HEK293T (cell line): ENCODE results near the gene CROCC.

Experiments
- CTCF ChIA-PET: fragments of 350-600 bp; formaldehyde crosslinking; extraction: SDS; loops from one replicate; lab custom pipeline; 2021; ENCODE audit warnings: antibody characterized with exemption, inconsistent platforms; lab: Yijun Ruan, JAX
- POLR2A ChIA-PET: fragments of 350-600 bp; formaldehyde crosslinking; extraction: SDS; loops from one replicate; lab custom pipeline; 2020; ENCODE audit warnings: antibody characterized with exemption, inconsistent platforms; lab: Yijun Ruan, JAX
- DNase-seq: peaks from one replicate; pipeline ENCODE4 v3.0.0; 2012; ENCODE audit warnings: mixed read lengths; ENCODE audit errors: extremely low spot score
- ARNT ChIP-seq: fragments of 450-650 bp; IDR thresholded peaks from 2 replicates; pipeline ENCODE4 v1.6.1; 2017; ENCODE audit warnings: mild to moderate bottlenecking
- BHLHE40 ChIP-seq: fragments of 450-650 bp; IDR thresholded peaks from 2 replicates; pipeline ENCODE4 v1.6.1; 2016; ENCODE audit warnings: mild to moderate bottlenecking, moderate library complexity, borderline replicate concordance
- CTBP1 ChIP-seq: fragments of 450-650 bp; IDR thresholded peaks from 2 replicates; pipeline ENCODE4 v1.6.1; 2016; ENCODE audit warnings: borderline replicate concordance
- ELF4 ChIP-seq: fragments of 450-650 bp; IDR thresholded peaks from 2 replicates; pipeline ENCODE4 v1.6.1; 2017; ENCODE audit warnings: antibody characterized with exemption
- FOXA1 ChIP-seq: fragments of 450-650 bp; IDR thresholded peaks from 2 replicates; pipeline ENCODE4 v1.6.1; 2016; ENCODE audit warnings: mild to moderate bottlenecking
- FOXK2 ChIP-seq: fragments of 450-650 bp; IDR thresholded peaks from 2 replicates; pipeline ENCODE4 v1.6.1; 2016; ENCODE audit warnings: mild to moderate bottlenecking
- FOXM1 ChIP-seq: fragments of 450-650 bp; IDR thresholded peaks from 2 replicates; pipeline ENCODE4 v1.6.1; 2017; ENCODE audit warnings: mild to moderate bottlenecking, borderline replicate concordance
- HDGF ChIP-seq: fragments of 450-650 bp; IDR thresholded peaks from 2 replicates; pipeline ENCODE4 v1.6.1; 2017; ENCODE audit warnings: antibody characterized with exemption, borderline replicate concordance
- L3MBTL2 ChIP-seq: fragments of 450-650 bp; conservative IDR thresholded peaks from 2 replicates; pipeline ENCODE4 v1.6.1; 2016; ENCODE audit warnings: mild to moderate bottlenecking
- LEF1 ChIP-seq: fragments of 450-650 bp; IDR thresholded peaks from 2 replicates; pipeline ENCODE4 v1.6.1; 2017; ENCODE audit warnings: mild to moderate bottlenecking, borderline replicate concordance
- NFRKB ChIP-seq: fragments of 450-650 bp; IDR thresholded peaks from 2 replicates; pipeline ENCODE4 v1.6.1; 2016; ENCODE audit warnings: mild to moderate bottlenecking, moderate library complexity
- SP1 ChIP-seq: fragments of 450-650 bp; IDR thresholded peaks from 2 replicates; pipeline ENCODE4 v1.6.1; 2017
- SUZ12 ChIP-seq: fragments of 450-650 bp; IDR thresholded peaks from 2 replicates; pipeline ENCODE4 v1.6.1; 2016; ENCODE audit warnings: mild to moderate bottlenecking
- TARDBP ChIP-seq: fragments of 450-650 bp; IDR thresholded peaks from 2 replicates; pipeline ENCODE4 v1.6.1; 2016
- ZNF384 ChIP-seq: fragments of 450-650 bp; IDR thresholded peaks from 2 replicates; pipeline ENCODE4 v1.6.1; 2016
- TF ChIP-seq, protein P1 (sequence below): fragments of 450-650 bp; IDR thresholded peaks from 2 replicates; pipeline ENCODE4 v1.6.1; 2016

CROCC gene

DNA sequence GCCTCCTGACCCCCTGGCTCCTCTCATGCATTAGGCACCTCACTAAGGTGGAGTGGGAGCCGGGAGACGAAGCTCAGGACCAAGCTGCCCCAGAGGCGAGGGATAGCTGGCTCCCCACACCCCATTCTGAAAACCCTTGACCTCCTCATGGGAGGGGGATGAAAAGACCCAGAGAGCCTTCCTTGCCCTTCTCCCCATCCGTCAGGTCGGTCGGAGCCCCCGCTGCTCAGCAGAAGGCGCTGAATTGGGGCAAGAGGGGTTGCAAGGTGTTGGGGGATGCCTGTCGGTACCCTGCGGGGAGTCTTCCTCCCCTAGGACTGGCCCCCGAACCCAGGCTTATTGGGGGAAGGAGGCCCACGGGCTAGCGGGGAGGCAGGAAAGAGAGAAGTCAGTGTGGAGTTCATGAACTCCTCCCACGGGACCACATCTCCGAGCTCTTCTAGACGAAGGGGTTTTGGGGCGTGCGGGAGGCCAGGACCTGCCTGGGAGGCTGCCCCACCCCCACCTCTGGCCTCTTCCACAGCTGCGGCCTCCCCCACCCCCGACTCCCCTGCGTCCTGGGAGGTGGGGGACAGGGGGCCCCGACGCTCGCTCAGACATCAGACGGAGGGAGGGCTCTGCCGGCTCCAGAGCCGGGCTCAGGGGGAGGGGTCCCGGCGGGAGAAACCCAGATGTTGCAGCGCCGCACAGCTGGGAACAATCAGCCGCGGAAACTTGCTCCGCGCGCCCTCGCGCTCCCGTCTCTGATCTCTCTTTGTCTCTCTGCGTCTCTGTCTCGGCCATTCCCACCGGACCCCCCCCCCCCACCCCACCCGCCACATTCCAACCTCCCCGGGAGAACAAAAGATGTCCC, 58.0 kb downstream of the CROCC start:
- no peak for DNase-seq
- ChIA-PET CTCF (no interaction called here), POLR2A (interaction anchor here (0.8 to 1.0 kb wide), 2 partner anchors 19 to 34 kb away, joined by 3 to 4 read pairs; no protein-coding TSS in a partner anchor)
- no peak for TF ChIP-seq BHLHE40
- no peak for TF ChIP-seq HDGF

DNA sequence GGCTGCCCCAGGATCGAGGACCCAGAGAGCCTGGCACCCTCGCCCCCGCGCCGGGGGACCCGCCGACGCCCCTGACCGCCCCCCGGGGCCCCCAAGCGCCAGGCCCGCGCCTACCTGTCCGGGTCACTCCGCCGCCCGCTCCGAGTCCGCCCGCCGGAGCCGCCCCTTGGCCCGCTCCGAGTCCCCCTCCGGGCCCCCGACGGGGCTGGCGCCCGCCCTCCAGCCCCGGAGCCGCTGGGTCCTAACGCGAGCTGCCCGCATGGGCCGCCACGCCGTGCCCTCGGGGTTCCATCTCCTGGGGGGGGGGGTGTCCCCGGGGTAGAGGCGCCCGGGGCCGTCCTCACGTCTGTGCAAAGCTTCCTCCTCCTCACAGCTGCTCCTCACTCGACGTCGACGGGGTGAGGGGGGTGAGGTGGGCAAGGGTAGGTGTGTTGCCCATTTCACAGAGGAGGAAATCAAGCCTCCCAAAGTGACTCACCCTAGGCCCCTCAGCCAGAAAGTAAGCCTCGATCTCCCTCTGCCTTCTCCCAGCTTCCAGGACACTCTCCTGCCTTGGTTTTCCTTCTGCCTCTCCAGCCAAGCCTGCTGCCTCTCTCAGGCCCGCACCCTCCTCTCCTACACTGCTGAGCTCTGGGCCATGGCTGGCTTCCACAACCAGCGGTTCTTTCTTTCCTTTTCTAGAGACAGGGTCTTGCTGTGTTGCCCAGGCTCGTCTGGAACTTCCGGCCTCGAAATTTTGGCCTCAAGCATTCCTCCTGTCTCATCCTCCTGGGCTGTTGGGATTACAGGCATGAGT, 58.9 kb downstream of the CROCC start, which contains the start of gene MFAP2:
Gene MFAP2 (minus strand): TSS at position 148 of the 796 bp plus-strand sequence. CDS start 2,347 bp downstream, outside the sequence.
- POLR2A ChIA-PET = interaction anchor here (0.6 to 1.7 kb wide), 2 partner anchors 20 to 25 kb away, joined by 3 to 8 read pairs; no protein-coding TSS in a partner anchor
- CTCF ChIA-PET = interaction anchor here (0.6 kb wide), 1 partner anchor 48 kb away, joined by 5 read pairs; no protein-coding TSS in a partner anchor
- DNase-seq = peak; percentile 32
- TF ChIP-seq L3MBTL2 (no peak), ZNF384 (no peak), SP1 (no peak)

DNA sequence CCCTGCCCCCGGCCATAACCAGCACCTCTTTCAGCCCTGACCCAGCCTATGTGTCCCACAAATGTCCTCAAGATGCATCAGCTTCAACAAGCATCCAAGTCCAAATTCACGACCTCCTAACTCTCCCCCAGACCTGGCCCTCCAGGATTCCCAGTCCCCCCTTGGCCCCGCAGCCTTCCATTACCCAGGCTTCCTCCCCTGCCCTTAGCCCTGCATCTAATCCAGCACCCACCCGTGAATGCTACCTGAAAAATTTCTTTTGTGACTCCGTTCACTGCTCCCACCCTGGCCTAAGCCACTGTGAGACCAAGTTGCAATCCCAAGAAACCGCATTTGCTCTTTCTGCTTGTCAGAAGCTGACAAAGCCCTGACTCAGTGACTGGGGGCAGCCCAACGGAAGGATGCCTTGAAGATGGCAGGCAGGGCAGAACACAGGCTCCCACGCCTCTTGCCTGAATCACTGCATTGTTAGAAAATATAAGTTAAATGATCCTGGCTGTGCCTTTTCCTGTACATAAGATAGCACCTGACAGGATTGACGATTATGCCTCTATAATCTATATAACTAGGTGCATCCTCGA, 59.6 kb downstream of the CROCC start:
- DNase-seq = no peak
- ChIA-PET POLR2A (interaction anchor here (1.4 to 1.7 kb wide), 2 partner anchors 11 to 21 kb away, joined by 3 to 8 read pairs; no protein-coding TSS in a partner anchor), CTCF (interaction anchor here (0.6 kb wide), 1 partner anchor 28 kb away, joined by 10 read pairs; no protein-coding TSS in a partner anchor)
- TF ChIP-seq SUZ12 (no peak), ZNF384 (no peak), LEF1 (no peak), CTBP1 (no peak), NFRKB (no peak), HDGF (no peak), SP1 (no peak), TARDBP (no peak), FOXA1 (no peak), L3MBTL2 (no peak), BHLHE40 (no peak), ARNT (no peak)
- TF ChIP-seq, protein P1, sequence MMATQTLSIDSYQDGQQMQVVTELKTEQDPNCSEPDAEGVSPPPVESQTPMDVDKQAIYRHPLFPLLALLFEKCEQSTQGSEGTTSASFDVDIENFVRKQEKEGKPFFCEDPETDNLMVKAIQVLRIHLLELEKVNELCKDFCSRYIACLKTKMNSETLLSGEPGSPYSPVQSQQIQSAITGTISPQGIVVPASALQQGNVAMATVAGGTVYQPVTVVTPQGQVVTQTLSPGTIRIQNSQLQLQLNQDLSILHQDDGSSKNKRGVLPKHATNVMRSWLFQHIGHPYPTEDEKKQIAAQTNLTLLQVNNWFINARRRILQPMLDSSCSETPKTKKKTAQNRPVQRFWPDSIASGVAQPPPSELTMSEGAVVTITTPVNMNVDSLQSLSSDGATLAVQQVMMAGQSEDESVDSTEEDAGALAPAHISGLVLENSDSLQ = no peak

DNA sequence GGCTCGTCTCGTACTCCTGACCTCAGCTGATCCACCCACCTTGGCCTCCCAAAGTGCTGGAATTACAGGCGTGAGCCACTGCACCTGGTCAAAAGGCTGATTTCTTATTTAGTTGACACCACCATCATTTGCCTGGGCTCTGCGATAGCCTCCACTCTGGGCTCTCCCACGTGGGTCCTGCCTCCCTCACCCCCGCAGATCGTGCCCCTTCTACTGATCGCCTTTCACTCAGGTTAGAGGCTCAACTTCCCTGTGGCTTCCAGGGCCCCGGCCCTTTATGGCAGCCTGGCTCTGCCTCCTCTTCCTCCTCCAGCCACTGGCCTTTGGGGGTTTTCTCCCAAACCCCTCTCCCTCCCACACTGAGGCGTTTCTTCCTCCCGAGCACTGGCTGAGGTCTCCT, 61.2 kb downstream of the CROCC start:
- ChIA-PET POLR2A (interaction anchor here (1.4 kb wide), 1 partner anchor 10 kb away, joined by 3 read pairs; no protein-coding TSS in a partner anchor), CTCF (no interaction called here)
- TF ChIP-seq L3MBTL2 (no peak), CTBP1 (no peak)
- no peak for DNase-seq

DNA sequence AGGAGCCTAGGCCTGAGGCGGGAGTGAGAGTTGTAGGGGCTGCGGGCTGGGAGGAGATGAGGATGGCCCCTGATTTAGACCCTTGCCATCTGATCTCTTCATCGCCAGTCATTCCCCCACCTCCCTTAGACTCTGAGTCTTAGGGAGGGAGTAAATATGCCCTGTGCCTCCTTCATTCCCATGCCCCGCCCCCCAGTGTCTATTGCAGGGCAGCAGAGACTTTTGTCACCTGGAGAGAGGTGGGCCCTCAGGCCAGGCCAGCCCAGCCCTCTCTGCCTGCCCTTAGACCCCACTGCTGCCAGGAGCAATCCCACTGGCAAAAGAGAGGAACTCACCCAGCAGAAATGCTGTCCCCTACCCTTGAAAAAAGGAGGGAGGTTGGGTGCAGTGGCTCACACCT, 61.9 kb downstream of the CROCC start:
- POLR2A ChIA-PET = no interaction called here
- DNase-seq = no peak
- TF ChIP-seq FOXK2 (no peak), CTBP1 (no peak), BHLHE40 (no peak), ARNT (no peak), FOXA1 (no peak), TARDBP (no peak), ZNF384 (no peak)
- CTCF ChIA-PET = no interaction called here

DNA sequence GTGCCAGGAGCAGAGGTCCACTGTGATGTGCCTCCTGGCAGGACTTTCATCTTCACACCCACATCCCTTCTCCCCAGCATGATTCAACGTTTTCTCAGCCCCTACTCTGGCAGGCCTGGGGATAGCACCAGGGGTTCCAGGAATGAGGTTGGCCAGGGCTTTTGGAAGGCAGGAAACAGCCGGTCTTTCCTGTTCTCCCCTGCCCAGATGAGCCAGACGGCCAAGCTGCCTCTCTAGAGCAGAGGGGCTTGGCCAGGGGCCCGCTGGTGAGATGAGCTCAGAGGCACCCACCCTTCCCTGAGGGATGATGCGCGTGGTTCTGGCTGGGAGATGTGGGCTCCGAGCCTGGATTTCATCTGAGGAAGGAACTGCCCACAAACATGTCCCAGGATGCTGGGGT, 63.0 kb downstream of the CROCC start:
- no peak for TF ChIP-seq SP1
- TF ChIP-seq, protein P1 = no peak
- TF ChIP-seq NFRKB = no peak
- TF ChIP-seq FOXA1 = no peak
- no peak for TF ChIP-seq L3MBTL2
- TF ChIP-seq BHLHE40 = no peak
- TF ChIP-seq HDGF = no peak
- no peak for TF ChIP-seq FOXM1
- TF ChIP-seq SUZ12 = no peak
- TF ChIP-seq ZNF384 = no peak
- no peak for TF ChIP-seq ARNT
- no peak for TF ChIP-seq FOXK2
- no peak for TF ChIP-seq ELF4
- TF ChIP-seq CTBP1 = no peak
- no peak for TF ChIP-seq LEF1
- no peak for TF ChIP-seq TARDBP
- POLR2A ChIA-PET = no interaction called here
- DNase-seq = no peak
- CTCF ChIA-PET = no interaction called here
